Activated CD8-positive, alpha-beta T cell treated with anti-CD3 and anti-CD28 coated beads, Interleukin-2, amount 10 ng/mL, durations not matched to agents 7 days and 5 days (primary cell): ENCODE measurements around the gene PSORS1C1. TPM values are rescaled to one million over a fixed set of nuclear protein-coding genes. Genes with fewer than 3 reads are reported as not detected.

Experiments
- ATAC-seq: fragments of 150-1000 bp; cut with Tn5 transposase; one replicate; pipeline ENCODE4 v1.10.0; 2021; ENCODE audit warnings: moderate library complexity
- CTCF ChIA-PET: fragments of 350-600 bp; sonication (Branson Sonifier 250); formaldehyde crosslinking; loops from one replicate; lab custom pipeline; 2021; ENCODE audit warnings: antibody characterized with exemption; lab: Charles Lee
- POLR2A ChIA-PET: fragments of 350-600 bp; sonication (Branson Sonifier 250); formaldehyde crosslinking; loops from one replicate; lab custom pipeline; 2021; ENCODE audit warnings: antibody characterized with exemption; lab: Charles Lee
- DNase-seq: peaks from one replicate; pipeline ENCODE4 v3.0.0-alpha.2; 2020
- H3K27ac Mint-ChIP-seq: one replicate; pipeline ENCODE4 v1.8.0; 2021; ENCODE audit warnings: mild to moderate bottlenecking, mixed read lengths
- H3K27me3 Mint-ChIP-seq: one replicate; pipeline ENCODE4 v1.8.0; 2021; ENCODE audit warnings: low read depth, mixed read lengths
- H3K36me3 Mint-ChIP-seq: one replicate; pipeline ENCODE4 v1.8.0; 2021; ENCODE audit warnings: low read depth, mixed read lengths
- H3K4me1 Mint-ChIP-seq: one replicate; pipeline ENCODE4 v1.8.0; 2021; ENCODE audit warnings: low read depth, mixed read lengths
- H3K4me3 Mint-ChIP-seq: one replicate; pipeline ENCODE4 v1.8.0; 2021; ENCODE audit warnings: mild to moderate bottlenecking, mixed read lengths
- H3K9me3 Mint-ChIP-seq: one replicate; pipeline ENCODE4 v1.8.0; 2022; ENCODE audit warnings: mixed read lengths; ENCODE audit not compliant: insufficient read depth
- total RNA-seq, 2 experiments: library from RNA; stranded (reverse); gene quantifications; one replicate each; pipeline ENCODE4 v1.2.3, GENCODE V29; 2021

The PSORS1C1 gene
- total RNA-seq, 2 experiments from 2014 or later, result not detected

DNA sequence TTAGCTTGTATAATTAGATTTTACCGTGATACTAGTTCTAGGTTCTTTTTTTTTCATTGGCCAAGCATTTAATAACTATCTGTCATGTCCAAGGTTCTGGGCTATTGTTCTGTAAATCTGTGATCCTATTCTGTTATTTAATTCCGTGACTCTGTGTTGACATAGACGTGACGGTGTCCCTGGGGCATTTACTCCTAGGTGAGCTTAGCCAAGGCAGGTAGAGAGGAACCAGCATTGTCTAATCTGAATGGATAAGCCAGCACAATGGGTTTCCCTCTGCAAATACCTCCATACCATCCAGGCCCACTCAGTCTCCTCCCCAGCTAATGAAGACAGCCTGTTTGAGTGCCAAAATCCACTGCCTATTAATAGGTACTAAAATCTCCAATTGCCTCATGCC is 14.5 kb downstream of the PSORS1C1 start:
- H3K27ac Mint-ChIP-seq, result no peak overlapping the region
- no peak for ATAC-seq
- DNase-seq, result no peak
- CTCF ChIA-PET, result interaction anchor here (0.6 to 3.3 kb wide), 18 partner anchors 10 to 315 kb away, joined by 3 to 22 read pairs (median 4); partner anchors contain the start of genes TCF19 and VARS2
- POLR2A ChIA-PET, result no interaction called here
- no peaks in the 10 kb centered on the region for H3K9me3 Mint-ChIP-seq
- no peaks in the 10 kb centered on the region for H3K4me1 Mint-ChIP-seq
- H3K36me3 Mint-ChIP-seq, result no peaks in the 10 kb centered on the region
- H3K27me3 Mint-ChIP-seq, result peaks cover 12% of the 10 kb centered on the region
- no peak overlapping the region for H3K4me3 Mint-ChIP-seq

- no peak overlapping the region for H3K4me3 Mint-ChIP-seq
- ChIA-PET POLR2A (no interaction called here), CTCF (interaction anchor here (2.1 to 3.3 kb wide), 4 partner anchors 12 to 236 kb away, joined by 7 to 22 read pairs (median 13); partner anchors contain the start of gene VARS2)
- no peak for DNase-seq
- no peak for ATAC-seq
- H3K9me3 Mint-ChIP-seq, result no peaks in the 10 kb centered on the region
- no peaks in the 10 kb centered on the region for H3K4me1 Mint-ChIP-seq
- peaks cover 12% of the 10 kb centered on the region for H3K27me3 Mint-ChIP-seq
- no peaks in the 10 kb centered on the region for H3K36me3 Mint-ChIP-seq
- no peak overlapping the region for H3K27ac Mint-ChIP-seq
Observed at GRCh38 chr6:31130751-31131150, 16.2 kb downstream of the PSORS1C1 start.

- no peak for DNase-seq
- H3K36me3 Mint-ChIP-seq, result no peaks in the 10 kb centered on the region
- H3K4me1 Mint-ChIP-seq, result no peaks in the 10 kb centered on the region
- H3K4me3 Mint-ChIP-seq, result no peak overlapping the region
- H3K9me3 Mint-ChIP-seq, result no peaks in the 10 kb centered on the region
- CTCF ChIA-PET, result interaction anchor here (0.7 to 2.7 kb wide), 3 partner anchors 52 to 235 kb away, joined by 3 to 10 read pairs (median 4); no protein-coding TSS in a partner anchor
- no peak for ATAC-seq
- H3K27me3 Mint-ChIP-seq, result peaks cover 10% of the 10 kb centered on the region
- H3K27ac Mint-ChIP-seq, result no peak overlapping the region
- POLR2A ChIA-PET, result no interaction called here
Observed at GRCh38 chr6:31131595-31131994, 17.0 kb downstream of the PSORS1C1 start.

DNA sequence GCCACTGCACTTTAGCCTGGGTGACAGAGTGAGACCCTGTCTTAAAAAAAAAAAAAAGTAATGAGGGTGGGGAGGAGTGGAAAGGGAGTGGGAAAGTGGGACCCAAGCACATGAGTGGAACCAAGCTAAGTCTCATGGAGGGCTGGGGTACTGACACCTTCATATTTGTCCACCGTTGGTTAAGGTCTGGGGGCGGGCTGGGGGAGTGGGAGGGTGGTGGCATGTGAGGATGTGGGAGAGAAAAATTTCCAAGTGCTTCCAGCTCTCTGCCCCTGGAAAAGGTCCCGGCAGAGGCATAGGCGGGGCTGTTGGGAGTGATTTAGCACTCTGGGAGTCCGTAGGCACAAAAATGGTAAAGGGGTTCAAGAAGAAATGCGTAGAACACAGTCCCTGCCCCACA is 18.2 kb downstream of the PSORS1C1 start:
- ATAC-seq (no peak), DNase-seq (no peak)
- Mint-ChIP-seq H3K36me3 (no peaks in the 10 kb centered on the region), H3K4me3 (no peak overlapping the region), H3K4me1 (peaks cover 4% of the 10 kb centered on the region), H3K9me3 (no peaks in the 10 kb centered on the region), H3K27ac (no peak overlapping the region), H3K27me3 (peaks cover 10% of the 10 kb centered on the region)
- POLR2A ChIA-PET, result interaction anchor here (1.1 kb wide), 1 partner anchor 25 kb away, joined by 3 read pairs; the partner anchor contains the start of genes CCHCR1 and TCF19
- CTCF ChIA-PET, result interaction anchor here (1.2 to 2.7 kb wide), 3 partner anchors 31 to 234 kb away, joined by 3 to 10 read pairs (median 4); no protein-coding TSS in a partner anchor

GRCh38 chr6:31135710-31136109 is 21.1 kb downstream of the PSORS1C1 start:
- CTCF ChIA-PET, result interaction anchor here (0.7 to 5.8 kb wide), 3 partner anchors 57 to 231 kb away, joined by 3 to 30 read pairs (median 4); no protein-coding TSS in a partner anchor
- DNase-seq (no peak), ATAC-seq (no peak)
- Mint-ChIP-seq H3K4me3 (no peak overlapping the region), H3K27ac (no peak overlapping the region), H3K9me3 (no peaks in the 10 kb centered on the region), H3K36me3 (no peaks in the 10 kb centered on the region), H3K4me1 (peaks cover 6% of the 10 kb centered on the region), H3K27me3 (peaks cover 3% of the 10 kb centered on the region)
- POLR2A ChIA-PET, result no interaction called here

- Mint-ChIP-seq H3K4me3 (no peak within 1 kb of the TSS), H3K9me3 (no peaks in the 10 kb centered on the region), H3K27me3 (no peaks in the 10 kb centered on the region), H3K27ac (no peak within 1 kb of the TSS), H3K4me1 (peaks cover 6% of the 10 kb centered on the region), H3K36me3 (no peaks in the 10 kb centered on the region)
- CTCF ChIA-PET, result interaction anchor here (0.7 to 5.8 kb wide), 4 partner anchors 14 to 228 kb away, joined by 3 to 30 read pairs (median 12); no protein-coding TSS in a partner anchor
- no peak for ATAC-seq
- no peak for DNase-seq
- POLR2A ChIA-PET, result no interaction called here
Observed at GRCh38 chr6:31138982-31139381, 24.4 kb downstream of the PSORS1C1 start, which contains the start of gene PSORS1C2. Gene PSORS1C2 (minus strand): TSS chr6:31139066. CDS start chr6:31139026, 40 bp downstream.

- Mint-ChIP-seq H3K9me3 (no peaks in the 10 kb centered on the region), H3K4me3 (no peak overlapping the region), H3K27me3 (no peaks in the 10 kb centered on the region), H3K27ac (no peak overlapping the region), H3K4me1 (peaks cover 6% of the 10 kb centered on the region), H3K36me3 (peaks cover 3% of the 10 kb centered on the region)
- no peak for DNase-seq
- POLR2A ChIA-PET, result no interaction called here
- ATAC-seq, result no peak
- CTCF ChIA-PET, result interaction anchor here (1.4 to 5.8 kb wide), 4 partner anchors 11 to 227 kb away, joined by 3 to 30 read pairs (median 14); no protein-coding TSS in a partner anchor
Observed at GRCh38 chr6:31139599-31139998, 25.0 kb downstream of the PSORS1C1 start.

- ChIA-PET POLR2A (no interaction called here), CTCF (interaction anchor here (1.7 to 3.9 kb wide), 2 partner anchors 12 to 226 kb away, joined by 6 to 21 read pairs; no protein-coding TSS in a partner anchor)
- peaks cover 6% of the 10 kb centered on the region for H3K36me3 Mint-ChIP-seq
- H3K27me3 Mint-ChIP-seq, result no peaks in the 10 kb centered on the region
- no peak for ATAC-seq
- no peak for DNase-seq
- H3K4me3 Mint-ChIP-seq, result no peak overlapping the region
- no peaks in the 10 kb centered on the region for H3K9me3 Mint-ChIP-seq
- H3K27ac Mint-ChIP-seq, result no peak overlapping the region
- H3K4me1 Mint-ChIP-seq, result peaks cover 6% of the 10 kb centered on the region
Observed at GRCh38 chr6:31140643-31141042, 26.0 kb downstream of the PSORS1C1 start.

DNA sequence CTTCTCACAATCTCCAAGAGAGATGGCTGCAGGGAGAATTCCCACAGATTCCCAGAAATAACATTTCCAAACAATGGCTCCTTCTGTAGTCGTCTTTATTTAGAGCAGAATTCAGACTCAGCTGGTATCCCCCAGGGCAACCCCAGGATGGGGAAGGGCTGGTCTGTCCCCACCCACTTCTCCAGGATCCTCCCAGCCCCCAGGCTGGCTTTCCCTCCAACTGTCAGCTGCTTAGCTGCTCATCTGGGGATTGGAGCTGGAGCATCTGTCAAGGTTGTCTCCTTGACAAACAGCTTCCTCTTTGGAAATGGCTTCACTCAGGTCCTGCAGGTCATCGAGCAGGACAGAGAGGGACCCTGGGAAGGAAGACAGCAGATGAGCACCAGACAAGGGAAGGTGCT is 27.8 kb downstream of the PSORS1C1 start:
- Mint-ChIP-seq H3K27me3 (no peaks in the 10 kb centered on the region), H3K36me3 (peaks cover 6% of the 10 kb centered on the region), H3K27ac (no peak overlapping the region), H3K4me3 (no peak overlapping the region), H3K4me1 (peaks cover 6% of the 10 kb centered on the region), H3K9me3 (no peaks in the 10 kb centered on the region)
- ChIA-PET POLR2A (no interaction called here), CTCF (interaction anchor here (0.7 to 2.6 kb wide), 3 partner anchors 13 to 225 kb away, joined by 3 to 8 read pairs (median 7); no protein-coding TSS in a partner anchor)
- ATAC-seq (no peak), DNase-seq (no peak)

DNA sequence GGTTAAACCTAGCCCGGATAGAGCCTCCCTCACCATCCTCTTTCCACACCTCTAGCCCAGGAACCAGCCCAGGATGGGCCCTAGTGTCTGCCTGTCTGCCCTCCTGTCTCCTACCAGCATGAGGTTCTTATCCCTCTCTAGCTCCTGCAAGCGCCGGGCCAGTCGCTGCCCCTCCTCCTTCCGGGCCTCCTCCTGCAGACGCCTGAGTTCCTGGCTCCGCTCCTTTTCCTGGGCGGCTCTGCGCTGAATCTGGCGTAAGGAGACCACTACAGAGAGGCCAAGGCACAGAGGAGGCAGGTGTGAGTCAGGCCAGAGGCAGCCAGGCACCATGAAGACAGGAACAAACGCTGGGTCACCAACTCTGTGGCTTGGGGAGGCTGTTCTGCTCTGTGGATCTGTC is 28.5 kb downstream of the PSORS1C1 start:
- H3K4me3 Mint-ChIP-seq, result no peak overlapping the region
- H3K9me3 Mint-ChIP-seq, result no peaks in the 10 kb centered on the region
- CTCF ChIA-PET, result interaction anchor here (1.7 to 2.6 kb wide), 2 partner anchors 14 to 224 kb away, joined by 7 to 8 read pairs; no protein-coding TSS in a partner anchor
- POLR2A ChIA-PET, result no interaction called here
- no peak overlapping the region for H3K27ac Mint-ChIP-seq
- H3K27me3 Mint-ChIP-seq, result no peaks in the 10 kb centered on the region
- ATAC-seq (no peak), DNase-seq (no peak)
- peaks cover 6% of the 10 kb centered on the region for H3K36me3 Mint-ChIP-seq
- no peaks in the 10 kb centered on the region for H3K4me1 Mint-ChIP-seq

DNA sequence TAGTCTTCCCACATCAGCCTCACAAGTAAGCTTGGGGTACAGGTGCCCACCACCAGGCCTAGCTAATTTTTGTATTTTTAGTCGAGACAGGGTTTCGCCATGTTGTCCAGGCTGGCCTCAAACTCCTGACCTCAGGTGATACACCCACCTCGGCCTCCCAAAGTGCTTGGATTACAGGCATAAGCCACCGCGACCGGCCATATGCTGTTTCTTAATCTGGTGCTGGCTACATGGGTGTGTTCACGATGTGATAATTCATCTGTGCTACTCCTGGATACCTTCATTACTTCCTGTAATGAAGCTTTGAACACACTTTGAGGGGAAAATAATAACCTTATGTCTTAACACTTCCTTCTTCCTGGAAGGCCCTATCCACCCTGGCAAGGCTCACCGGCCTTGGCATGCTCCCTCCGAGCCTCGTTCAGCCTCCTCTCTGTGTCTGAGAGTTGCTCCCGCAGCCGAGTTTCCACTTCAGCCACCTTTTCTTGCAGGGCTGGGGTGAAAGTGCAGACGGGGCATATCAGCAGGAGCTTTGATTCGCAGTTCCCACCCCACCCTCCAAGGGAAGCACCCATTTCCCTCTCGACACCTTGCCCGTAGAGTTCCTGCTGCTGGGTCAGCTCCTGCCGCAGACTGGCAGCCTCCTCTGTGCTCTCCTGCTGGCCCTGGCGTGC is 29.8 kb downstream of the PSORS1C1 start:
- no peak for ATAC-seq
- no peak for DNase-seq
- no peaks in the 10 kb centered on the region for H3K4me1 Mint-ChIP-seq
- CTCF ChIA-PET, result interaction anchor here (0.6 to 2.0 kb wide), 4 partner anchors 11 to 48 kb away, joined by 3 to 4 read pairs (median 3); no protein-coding TSS in a partner anchor
- H3K27ac Mint-ChIP-seq, result no peak overlapping the region
- H3K36me3 Mint-ChIP-seq, result peaks cover 6% of the 10 kb centered on the region
- H3K27me3 Mint-ChIP-seq, result no peaks in the 10 kb centered on the region
- POLR2A ChIA-PET, result no interaction called here
- H3K9me3 Mint-ChIP-seq, result no peaks in the 10 kb centered on the region
- H3K4me3 Mint-ChIP-seq, result no peak overlapping the region

DNA sequence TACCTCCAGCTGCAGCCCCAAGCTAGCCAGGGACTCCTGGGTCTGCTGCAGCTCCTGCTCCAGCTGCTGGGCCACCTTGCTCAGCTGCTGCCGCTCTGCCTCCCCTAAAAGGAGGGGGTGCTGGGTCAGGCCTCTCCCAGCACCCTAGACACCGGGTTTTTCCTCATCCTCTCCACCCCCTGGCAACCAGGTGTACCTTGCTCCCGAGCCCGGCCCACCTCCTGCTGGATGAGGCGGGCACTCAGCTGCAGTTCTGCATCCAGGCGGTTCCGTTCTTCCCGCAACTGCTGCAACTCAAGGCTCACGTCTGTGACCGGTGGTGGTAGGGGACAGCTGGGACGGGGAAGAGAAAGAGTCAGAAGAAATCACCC is 30.4 kb downstream of the PSORS1C1 start:
- POLR2A ChIA-PET, result interaction anchor here (1.0 kb wide), 1 partner anchor 15 kb away, joined by 5 read pairs; no protein-coding TSS in a partner anchor
- H3K9me3 Mint-ChIP-seq, result no peaks in the 10 kb centered on the region
- no peak overlapping the region for H3K4me3 Mint-ChIP-seq
- DNase-seq (no peak), ATAC-seq (no peak)
- H3K36me3 Mint-ChIP-seq, result peaks cover 8% of the 10 kb centered on the region
- CTCF ChIA-PET, result interaction anchor here (1.2 to 2.0 kb wide), 2 partner anchors 15 to 30 kb away, joined by 3 to 4 read pairs; no protein-coding TSS in a partner anchor
- no peaks in the 10 kb centered on the region for H3K4me1 Mint-ChIP-seq
- H3K27me3 Mint-ChIP-seq, result no peaks in the 10 kb centered on the region
- no peak overlapping the region for H3K27ac Mint-ChIP-seq
